Mammary epithelial cell (primary cell): Measurements from ENCODE around the gene ADH1B.

Experiments
- EZH2 ChIP-seq: IDR thresholded peaks from 2 replicates; pipeline ENCODE4 v1.6.1; 2012; ENCODE audit warnings: low read length, inconsistent platforms, borderline replicate concordance
- TF ChIP-seq, protein P1 (sequence below), 2 donors: IDR thresholded peaks in 1 of 2; conservative IDR thresholded peaks in 1 of 2; 2 replicates each; pipeline ENCODE4 v1.5.1; 2011 to 2012; ENCODE audit warnings: inconsistent platforms in 2 of 2, low read length in 2 of 2, mild to moderate bottlenecking in 2 of 2, control low read depth in 1 of 2, low read depth in 1 of 2; ENCODE audit not compliant: insufficient read depth in 1 of 2; ENCODE audit errors: extremely low read depth in 1 of 2

DNA sequence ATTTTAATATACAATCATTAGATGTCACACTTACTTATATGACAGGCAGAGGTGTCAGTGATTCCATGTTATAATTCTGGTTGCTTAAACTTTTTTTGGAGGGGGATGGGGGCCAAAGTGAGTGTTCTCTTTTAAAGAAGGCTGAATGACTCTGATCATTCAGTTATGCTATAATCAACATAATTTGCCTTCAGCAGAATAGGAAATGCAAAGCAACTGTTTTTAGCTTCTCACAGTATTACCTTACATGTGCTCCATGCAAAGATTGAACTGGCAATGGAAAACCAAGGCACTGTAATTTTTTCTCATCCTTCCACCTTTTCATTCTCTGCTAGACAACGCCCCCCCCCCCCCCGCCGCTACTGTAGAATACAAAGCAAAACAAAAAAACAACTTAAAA is 18.0 kb upstream of the ADH1B start:
- TF ChIP-seq, protein P1, sequence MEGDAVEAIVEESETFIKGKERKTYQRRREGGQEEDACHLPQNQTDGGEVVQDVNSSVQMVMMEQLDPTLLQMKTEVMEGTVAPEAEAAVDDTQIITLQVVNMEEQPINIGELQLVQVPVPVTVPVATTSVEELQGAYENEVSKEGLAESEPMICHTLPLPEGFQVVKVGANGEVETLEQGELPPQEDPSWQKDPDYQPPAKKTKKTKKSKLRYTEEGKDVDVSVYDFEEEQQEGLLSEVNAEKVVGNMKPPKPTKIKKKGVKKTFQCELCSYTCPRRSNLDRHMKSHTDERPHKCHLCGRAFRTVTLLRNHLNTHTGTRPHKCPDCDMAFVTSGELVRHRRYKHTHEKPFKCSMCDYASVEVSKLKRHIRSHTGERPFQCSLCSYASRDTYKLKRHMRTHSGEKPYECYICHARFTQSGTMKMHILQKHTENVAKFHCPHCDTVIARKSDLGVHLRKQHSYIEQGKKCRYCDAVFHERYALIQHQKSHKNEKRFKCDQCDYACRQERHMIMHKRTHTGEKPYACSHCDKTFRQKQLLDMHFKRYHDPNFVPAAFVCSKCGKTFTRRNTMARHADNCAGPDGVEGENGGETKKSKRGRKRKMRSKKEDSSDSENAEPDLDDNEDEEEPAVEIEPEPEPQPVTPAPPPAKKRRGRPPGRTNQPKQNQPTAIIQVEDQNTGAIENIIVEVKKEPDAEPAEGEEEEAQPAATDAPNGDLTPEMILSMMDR (conservative IDR thresholded peaks at IDR 0.05 in 1 of 2, IDR thresholded peaks at IDR 0.05 in 1 of 2; ENCODE audit: extremely low read depth in 1 of 2, insufficient read depth in 1 of 2, low read depth in 1 of 2, low read length in 2 of 2): no peak
- no peak for TF ChIP-seq EZH2
